ENCODE results near the gene SPPL2A. TPM values are rescaled to one million over a fixed set of nuclear protein-coding genes. Genes with fewer than 3 reads are reported as not detected.

SPPL2A gene
- total and polyA plus RNA-seq, 10 of the 15 experiments (the other 5 are each of a cell fraction or from before 2014, with no cell fraction given) = 11.3 to 83.8 (median 44.0) TPM

DNA sequence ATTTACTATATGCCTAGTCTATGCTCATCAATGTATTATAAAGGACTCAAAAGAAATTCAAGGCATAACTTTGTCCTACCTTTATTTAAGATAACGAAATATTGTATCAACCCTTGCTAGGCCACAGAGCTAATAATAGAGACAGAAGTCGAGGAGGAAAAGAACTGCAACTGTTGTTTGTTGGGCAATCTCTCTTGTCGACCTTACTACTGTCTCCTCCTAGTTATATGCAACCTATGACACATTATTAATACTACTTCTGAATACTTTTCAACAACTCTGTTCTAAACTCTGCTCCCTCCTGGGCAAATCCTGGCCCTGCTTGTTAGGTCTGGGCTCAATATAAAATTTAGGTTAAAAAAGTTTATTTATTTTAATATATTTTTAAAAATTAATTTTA, 24.6 kb downstream of the SPPL2A start (continued):
- TF ChIP-seq NFYA (IDR thresholded peaks at IDR 0.05; ENCODE audit: borderline replicate concordance, low read depth, low read length) = no peak
- TF ChIP-seq SREBF2 (IDR thresholded peaks at IDR 0.05; ENCODE audit: low read length) = no peak
- no peak for TF ChIP-seq TARDBP (IDR thresholded peaks at IDR 0.05; ENCODE audit: borderline replicate concordance)
- no peak for TF ChIP-seq ZNF24 (IDR thresholded peaks at IDR 0.05)
- TF ChIP-seq TCF3 (IDR thresholded peaks at IDR 0.05; ENCODE audit: borderline replicate concordance, insufficient read depth, low read depth, low read length) = no peak

GRCh38 chr15:50736823-50737222, 28.7 kb downstream of the SPPL2A start:
- H3K9me3 ChIP-seq (replicated peaks; ENCODE audit: control insufficient read depth, insufficient read depth, low read length) = no peaks in the 10 kb centered on the region; the same call in 2 of the 3 replicates
- no peak for TF ChIP-seq ZNF274 (IDR thresholded peaks at IDR 0.05; ENCODE audit: insufficient read depth, insufficient read length)
- no peak for TF ChIP-seq CHD2 (IDR thresholded peaks at IDR 0.05; ENCODE audit: borderline replicate concordance, low read depth, low read length)
- TF ChIP-seq PAX8 (IDR thresholded peaks at IDR 0.05) = no peak
- no peak for TF ChIP-seq POLR2A (IDR thresholded peaks at IDR 0.05; ENCODE audit: low read depth, low read length)
- TF ChIP-seq NRF1 (conservative IDR thresholded peaks at IDR 0.05; ENCODE audit: low read depth, low read length) = no peak
- TF ChIP-seq, protein P1, sequence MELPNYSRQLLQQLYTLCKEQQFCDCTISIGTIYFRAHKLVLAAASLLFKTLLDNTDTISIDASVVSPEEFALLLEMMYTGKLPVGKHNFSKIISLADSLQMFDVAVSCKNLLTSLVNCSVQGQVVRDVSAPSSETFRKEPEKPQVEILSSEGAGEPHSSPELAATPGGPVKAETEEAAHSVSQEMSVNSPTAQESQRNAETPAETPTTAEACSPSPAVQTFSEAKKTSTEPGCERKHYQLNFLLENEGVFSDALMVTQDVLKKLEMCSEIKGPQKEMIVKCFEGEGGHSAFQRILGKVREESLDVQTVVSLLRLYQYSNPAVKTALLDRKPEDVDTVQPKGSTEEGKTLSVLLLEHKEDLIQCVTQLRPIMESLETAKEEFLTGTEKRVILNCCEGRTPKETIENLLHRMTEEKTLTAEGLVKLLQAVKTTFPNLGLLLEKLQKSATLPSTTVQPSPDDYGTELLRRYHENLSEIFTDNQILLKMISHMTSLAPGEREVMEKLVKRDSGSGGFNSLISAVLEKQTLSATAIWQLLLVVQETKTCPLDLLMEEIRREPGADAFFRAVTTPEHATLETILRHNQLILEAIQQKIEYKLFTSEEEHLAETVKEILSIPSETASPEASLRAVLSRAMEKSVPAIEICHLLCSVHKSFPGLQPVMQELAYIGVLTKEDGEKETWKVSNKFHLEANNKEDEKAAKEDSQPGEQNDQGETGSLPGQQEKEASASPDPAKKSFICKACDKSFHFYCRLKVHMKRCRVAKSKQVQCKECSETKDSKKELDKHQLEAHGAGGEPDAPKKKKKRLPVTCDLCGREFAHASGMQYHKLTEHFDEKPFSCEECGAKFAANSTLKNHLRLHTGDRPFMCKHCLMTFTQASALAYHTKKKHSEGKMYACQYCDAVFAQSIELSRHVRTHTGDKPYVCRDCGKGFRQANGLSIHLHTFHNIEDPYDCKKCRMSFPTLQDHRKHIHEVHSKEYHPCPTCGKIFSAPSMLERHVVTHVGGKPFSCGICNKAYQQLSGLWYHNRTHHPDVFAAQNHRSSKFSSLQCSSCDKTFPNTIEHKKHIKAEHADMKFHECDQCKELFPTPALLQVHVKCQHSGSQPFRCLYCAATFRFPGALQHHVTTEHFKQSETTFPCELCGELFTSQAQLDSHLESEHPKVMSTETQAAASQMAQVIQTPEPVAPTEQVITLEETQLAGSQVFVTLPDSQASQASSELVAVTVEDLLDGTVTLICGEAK (IDR thresholded peaks at IDR 0.05; ENCODE audit: borderline replicate concordance) = no peak
- no peak for TF ChIP-seq SREBF2 (IDR thresholded peaks at IDR 0.05; ENCODE audit: low read length)
- no peak for TF ChIP-seq CREM (IDR thresholded peaks at IDR 0.05; ENCODE audit: low read depth)
- no peak for TF ChIP-seq EP300 (IDR thresholded peaks at IDR 0.05; ENCODE audit: borderline replicate concordance in 1 of 2, control insufficient read depth in 1 of 2, low read depth in 2 of 2, low read length in 2 of 2)
- no peak for TF ChIP-seq ZBTB11 (CRISPR knock-in tag; IDR thresholded peaks at IDR 0.05)
- TF ChIP-seq SIX5 (IDR thresholded peaks at IDR 0.05; ENCODE audit: low read depth, low read length, severe bottlenecking) = no peak
- TF ChIP-seq BACH1 (IDR thresholded peaks at IDR 0.05; ENCODE audit: borderline replicate concordance) = no peak

More at GRCh38 chr15:50736823-50737222, 28.7 kb downstream of the SPPL2A start:
- ChIA-PET POLR2A (no interaction called here), RAD21 (ENCODE audit: unreplicated experiment) (no interaction called here), SMC1A (ENCODE audit: uncharacterized antibody, unreplicated experiment) (interaction anchor here (1.3 kb wide), 1 partner anchor 11 kb away, joined by 3 read pairs; no protein-coding TSS in a partner anchor), CTCF (no interaction called here)
- H3K36me3 ChIP-seq (ENCODE audit: control insufficient read depth in 2 of 2, insufficient read depth in 2 of 2, low read length in 1 of 2) = peaks cover 0 to 19% of the 10 kb centered on the region in 2 experiments; a peak in 2 of 4 replicates
- H3K4me2 ChIP-seq (ENCODE audit: control insufficient read depth, insufficient read depth) = no peak overlapping the region
- intact Hi-C loops (cut with micrococcal nuclease; ENCODE audit: unreplicated experiment) (no loop called here), in situ Hi-C loops (cut with MboI) (no loop called here)
- BruUV-seq (replicated peaks) = no TSS peak
- no peaks in the 10 kb centered on the region for H3K27me3 ChIP-seq (replicated peaks in 1 of 2; ENCODE audit: control insufficient read depth in 2 of 2, insufficient read depth in 2 of 2, low read length in 1 of 2)
- H3K4me3 ChIP-seq = no peak overlapping the region
- DNase-seq (ENCODE audit: low read depth, low spot score) (no peak), ATAC-seq (no peak), FAIRE-seq (no peak)
- H2AFZ ChIP-seq (ENCODE audit: control insufficient read depth, low read depth, low read length) = no peak overlapping the region
- 97% methylated on average over 8 of the region's 8 CpGs for WGBS (ENCODE audit: insufficient coverage, insufficient replicate concordance, low lambda C conversion rate, missing lambda C conversion rate)
- no peaks in the 10 kb centered on the region for H3K4me1 ChIP-seq (ENCODE audit: control insufficient read depth, insufficient read depth, low read length)
- H3K27ac ChIP-seq (ENCODE audit: control insufficient read depth, insufficient read depth) = no peak overlapping the region
- H3K79me2 ChIP-seq (ENCODE audit: control insufficient read depth, insufficient read depth, low read length) = no peaks in the 10 kb centered on the region
- H4K20me1 ChIP-seq (ENCODE audit: control insufficient read depth, insufficient read depth) = no peaks in the 10 kb centered on the region
- no peak overlapping the region for H3K9ac ChIP-seq (ENCODE audit: control insufficient read depth, insufficient read depth, low read length)

Data from GM12878 (cell line).